ENCODE measurements around the gene AXL. TPM values are rescaled to one million over a fixed set of nuclear protein-coding genes. Genes with fewer than 3 reads are reported as not detected.

Gene AXL
- total and polyA plus RNA-seq, 2 of the 8 experiments (the other 6 are each of a cell fraction or from before 2014, with no cell fraction given) = 35.3 to 51.0 TPM

GRCh38 chr19:41232686-41233085, 13.7 kb downstream of the AXL start:
- Histone ChIP-seq H3K56ac (replicated peaks; ENCODE audit: insufficient read length, low read depth, low read length) (no peak overlapping the region), H2AFZ (ENCODE audit: low read length) (no peak overlapping the region), H3K36me3 (ENCODE audit: control insufficient read depth in 2 of 4, insufficient read depth in 4 of 4, low read length in 3 of 4) (peaks cover 2 to 29% (median 3%) of the 10 kb centered on the region in 4 experiments; a peak in 5 of 8 replicates), H3K27ac (ENCODE audit: low read depth, low read length) (no peak overlapping the region), H3K4me2 (ENCODE audit: insufficient read depth in 1 of 2, low read depth in 2 of 2, low read length in 2 of 2) (no peak overlapping the region), H3K18ac (ENCODE audit: extremely low read depth, low read length) (no peak overlapping the region), H4K91ac (replicated peaks; ENCODE audit: insufficient read length, low read length) (no peak overlapping the region), H2BK12ac (ENCODE audit: low read depth, low read length) (no peak overlapping the region), H2BK20ac (ENCODE audit: low read length) (no peak overlapping the region), H4K5ac (ENCODE audit: insufficient read length, low read depth, low read length) (no peak overlapping the region), H3K14ac (ENCODE audit: insufficient read length) (no peak overlapping the region), H3K23ac (ENCODE audit: insufficient read length) (no peak overlapping the region), H3K9ac (replicated peaks in 1 of 4; ENCODE audit: extremely low read depth in 1 of 4, low read depth in 3 of 4, low read length in 3 of 4) (no peak overlapping the region), H3K79me1 (ENCODE audit: low read depth, low read length) (0 out of 2 replicates have a peak, but pooled peaks cover 4% of the 10 kb centered on the region), H2BK120ac (replicated peaks; ENCODE audit: low read depth, low read length) (no peak overlapping the region), H3K27me3 (replicated peaks in 1 of 4; ENCODE audit: control insufficient read depth in 3 of 4, extremely low read depth in 1 of 4, insufficient read depth in 3 of 4, low read length in 3 of 4) (no peaks in the 10 kb centered on the region), H3K9me3 (ENCODE audit: insufficient read depth in 2 of 2, low read depth in 1 of 2, low read length in 1 of 2) (no peaks in the 10 kb centered on the region), H2AK5ac (ENCODE audit: low read depth, low read length) (no peak overlapping the region), H4K20me1 (replicated peaks in 1 of 2; ENCODE audit: control insufficient read depth in 1 of 2, insufficient read depth in 2 of 2, low read length in 2 of 2) (peaks cover 0 to 11% of the 10 kb centered on the region in 2 experiments), H2BK5ac (ENCODE audit: low read depth, low read length) (no peak overlapping the region), H3K23me2 (ENCODE audit: low read depth, low read length) (peaks cover 10% of the 10 kb centered on the region; the same call in 1 of the 2 replicates), H3K4me3 (ENCODE audit: extremely low read depth in 1 of 4, insufficient read depth in 2 of 4, low read depth in 3 of 4, low read length in 4 of 4) (no peak overlapping the region), H3K79me2 (ENCODE audit: control insufficient read depth in 1 of 2, insufficient read depth in 2 of 2, low read length in 2 of 2) (no peaks in the 10 kb centered on the region), H2BK15ac (ENCODE audit: low read length) (no peak overlapping the region), H3K4me1 (replicated peaks in 1 of 4; ENCODE audit: control insufficient read depth in 3 of 4, insufficient read depth in 4 of 4, low read length in 3 of 4) (no peaks in the 10 kb centered on the region; a peak in 1 of 7 replicates), H4K8ac (ENCODE audit: extremely low read depth, insufficient read depth, low read length) (no peak overlapping the region), H3K4ac (replicated peaks; ENCODE audit: insufficient read length, low read depth, low read length) (no peak overlapping the region)
- 95% methylated on average over 8 of the region's 8 CpGs; no CpG with 5 or more reads in 1 of the 2 experiments for WGBS, 2 experiments (ENCODE audit: extremely low coverage in 1 of 2, insufficient coverage in 1 of 2, insufficient read length in 1 of 2, insufficient replicate concordance in 2 of 2, low coverage in 1 of 2, low lambda C conversion rate in 2 of 2, missing lambda C conversion rate in 1 of 2)
- FAIRE-seq (no peak), DNase-seq (ENCODE audit: low read depth in 1 of 2, low spot score in 2 of 2) (no peak)
- ChIA-PET CTCF (ENCODE audit: partially characterized antibody) (interaction anchor here (0.6 to 1.9 kb wide), 4 partner anchors 16 to 30 kb away, joined by 3 to 8 read pairs (median 5); no protein-coding TSS in a partner anchor), POLR2A (ENCODE audit: partially characterized antibody) (interaction anchor here (0.7 to 7.5 kb wide), 5 partner anchors 8 to 37 kb away, joined by 3 to 49 read pairs (median 3); partner anchors contain the start of gene HNRNPUL1)
- no peak for TF ChIP-seq POLR2A (IDR thresholded peaks at IDR 0.05; ENCODE audit: control extremely low read depth in 1 of 2, low read depth in 2 of 2, low read length in 2 of 2)

Measured in H1 (cell line).